Mucosa of stomach (tissue), 1 donor: ENCODE data around the gene COL18A1.

Experiments
- H3K27me3 ChIP-seq: one replicate; pipeline ENCODE4 v1.7.0; 2013; ENCODE audit warnings: mild to moderate bottlenecking, low read length; ENCODE audit not compliant: control insufficient read depth, insufficient read depth
- H3K36me3 ChIP-seq: one replicate; pipeline ENCODE4 v1.7.0; 2013; ENCODE audit warnings: low read length; ENCODE audit not compliant: control insufficient read depth, insufficient read depth
- H3K4me1 ChIP-seq: one replicate; pipeline ENCODE4 v1.7.0; 2013; ENCODE audit warnings: mild to moderate bottlenecking, low read length; ENCODE audit not compliant: control insufficient read depth, insufficient read depth
- H3K4me3 ChIP-seq: one replicate; pipeline ENCODE4 v1.7.0; 2013; ENCODE audit warnings: low read length
- H3K9ac ChIP-seq: one replicate; pipeline ENCODE4 v1.7.0; 2013; ENCODE audit warnings: mild to moderate bottlenecking, low read length, moderate library complexity
- H3K9me3 ChIP-seq: one replicate; pipeline ENCODE4 v1.7.0; 2013; ENCODE audit warnings: mild to moderate bottlenecking, low read length, moderate library complexity; ENCODE audit not compliant: control insufficient read depth
- donor health status: Pancreatic carcinoma.

Gene COL18A1

DNA sequence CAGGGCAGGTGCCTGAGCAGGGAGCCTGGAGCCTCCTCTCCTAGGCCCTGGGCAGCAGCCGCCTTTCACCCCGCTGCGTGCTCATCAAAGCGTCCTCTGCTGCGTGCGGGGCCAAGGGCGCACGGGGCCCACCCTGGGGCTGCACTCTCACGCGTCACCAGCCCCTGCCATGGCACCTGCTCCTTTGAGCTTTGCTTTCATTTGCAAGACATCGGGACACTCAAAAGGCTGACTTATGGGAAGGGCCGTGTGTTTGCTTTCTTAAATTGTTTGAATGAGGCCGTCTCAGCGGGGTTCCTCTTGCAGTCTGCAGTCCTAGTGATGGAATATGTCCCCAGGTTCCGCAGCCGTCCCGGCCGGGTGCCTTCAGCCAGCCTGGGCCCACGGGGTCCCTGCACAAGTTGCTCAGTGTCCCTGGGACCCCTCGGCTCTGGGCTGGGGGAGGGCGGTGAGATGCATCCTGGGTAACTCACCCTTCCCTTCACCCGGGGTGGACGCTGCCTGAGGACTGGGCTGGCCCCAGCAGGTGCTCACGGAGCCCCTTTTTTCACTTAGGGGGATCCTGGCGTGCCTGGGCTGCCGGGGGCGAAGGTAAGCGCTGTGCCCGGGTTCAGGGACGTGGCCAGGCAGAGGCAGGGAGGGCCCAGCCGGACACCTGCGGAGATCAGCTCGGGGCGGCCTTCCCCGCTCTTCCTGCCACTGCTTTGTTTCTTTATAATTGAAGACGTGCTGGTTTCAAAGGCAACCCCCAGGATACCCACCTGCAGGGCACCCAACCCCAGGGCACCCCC is 84.2 kb downstream of the COL18A1 start:
- Histone ChIP-seq H3K36me3 (no peaks in the 10 kb centered on the region), H3K4me1 (no peaks in the 10 kb centered on the region), H3K9ac (no peak overlapping the region), H3K9me3 (no peaks in the 10 kb centered on the region), H3K4me3 (no peak overlapping the region), H3K27me3 (no peaks in the 10 kb centered on the region)

DNA sequence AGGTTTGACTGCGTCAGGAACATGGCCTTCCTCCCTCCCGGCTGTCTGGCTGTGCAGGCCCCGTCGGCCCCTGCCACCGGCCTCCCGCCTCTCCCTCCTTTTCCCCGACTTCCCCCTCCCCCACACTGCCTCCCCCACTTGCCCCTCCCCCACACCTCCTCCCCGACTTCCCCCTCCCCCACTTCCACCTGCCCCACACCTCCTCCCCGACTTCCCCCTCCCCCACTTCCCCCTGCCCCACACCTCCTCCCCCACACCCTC is 84.7 kb downstream of the COL18A1 start:
- no peaks in the 10 kb centered on the region for H3K9me3 ChIP-seq
- H3K27me3 ChIP-seq: no peaks in the 10 kb centered on the region
- H3K36me3 ChIP-seq: no peaks in the 10 kb centered on the region
- H3K4me3 ChIP-seq: no peak overlapping the region
- H3K4me1 ChIP-seq: no peaks in the 10 kb centered on the region
- no peak overlapping the region for H3K9ac ChIP-seq

DNA sequence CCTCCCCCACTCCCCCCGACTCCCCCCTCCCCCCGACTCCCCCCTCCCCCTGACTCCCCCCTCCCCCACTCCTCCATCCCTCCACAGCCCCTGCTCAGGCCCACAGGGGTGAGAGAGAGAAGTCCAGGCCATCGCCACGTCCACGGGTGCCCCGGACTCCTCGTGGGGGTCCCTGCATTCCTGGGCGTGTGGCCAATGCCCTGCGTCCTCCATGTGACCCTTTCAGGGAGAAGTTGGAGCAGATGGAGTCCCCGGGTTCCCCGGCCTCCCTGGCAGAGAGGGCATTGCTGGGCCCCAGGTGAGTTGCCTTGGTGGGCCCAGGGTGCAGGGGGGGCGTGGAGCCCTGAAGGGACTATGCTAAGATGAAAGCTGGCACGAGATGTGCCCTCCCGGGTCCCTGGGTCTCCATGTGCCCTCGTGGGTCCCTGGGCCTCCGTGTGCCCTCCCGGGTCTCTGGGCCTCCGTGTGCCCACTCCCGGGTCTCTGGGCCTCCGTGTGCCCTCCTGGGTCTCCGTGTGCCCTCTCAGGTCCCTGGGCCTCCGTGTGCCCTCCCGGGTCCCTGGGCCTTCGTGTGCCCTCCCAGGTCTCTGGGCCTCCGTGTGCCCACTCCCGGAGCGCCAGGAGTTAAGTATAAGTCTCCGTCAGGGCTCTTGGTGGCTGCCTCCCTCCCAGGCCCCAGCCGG is 85.2 kb downstream of the COL18A1 start:
- Histone ChIP-seq H3K9me3 (no peaks in the 10 kb centered on the region), H3K27me3 (no peaks in the 10 kb centered on the region), H3K4me3 (no peak overlapping the region), H3K9ac (no peak overlapping the region), H3K4me1 (no peaks in the 10 kb centered on the region), H3K36me3 (no peaks in the 10 kb centered on the region)

DNA sequence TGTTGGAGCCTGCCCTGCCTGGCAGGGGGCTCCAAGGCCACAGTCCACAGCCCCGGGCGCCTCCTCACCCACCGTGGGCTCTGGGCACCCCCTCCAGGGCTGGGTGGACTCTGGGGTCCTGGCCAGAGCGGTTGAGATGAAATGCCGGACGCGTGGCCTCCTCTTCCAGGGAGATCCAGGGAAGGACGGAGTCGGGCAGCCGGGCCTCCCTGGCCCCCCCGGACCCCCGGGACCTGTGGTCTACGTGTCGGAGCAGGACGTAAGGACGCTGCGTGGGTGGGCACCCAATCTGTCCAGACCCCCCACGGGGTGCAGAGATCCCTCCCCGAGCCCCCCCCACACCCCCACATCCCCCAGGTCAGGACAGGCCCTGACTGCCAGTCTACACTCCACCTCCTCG is 86.1 kb downstream of the COL18A1 start:
- no peaks in the 10 kb centered on the region for H3K27me3 ChIP-seq
- no peaks in the 10 kb centered on the region for H3K4me1 ChIP-seq
- H3K4me3 ChIP-seq: no peak overlapping the region
- H3K9ac ChIP-seq: no peak overlapping the region
- H3K9me3 ChIP-seq: no peaks in the 10 kb centered on the region
- H3K36me3 ChIP-seq: no peaks in the 10 kb centered on the region

DNA sequence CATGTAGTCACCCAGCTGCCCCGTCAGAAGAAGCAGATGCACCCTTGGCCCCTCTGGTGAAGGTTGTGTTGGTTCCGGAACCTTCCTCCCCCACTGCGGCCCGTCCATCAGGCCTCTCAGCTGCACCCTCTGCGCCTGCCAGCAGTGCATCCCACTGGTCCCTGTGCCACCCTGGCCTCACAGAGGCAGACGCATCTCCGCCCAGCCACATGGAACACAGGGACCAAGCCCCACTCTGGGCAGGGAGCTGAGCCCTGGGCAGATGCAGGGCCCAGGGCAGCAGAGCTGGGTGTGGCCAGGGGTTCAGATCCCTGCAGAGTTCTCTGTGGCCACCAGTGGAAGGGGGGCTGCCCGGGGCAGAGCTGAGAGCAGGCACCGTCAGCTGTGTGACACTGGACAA is 86.7 kb downstream of the COL18A1 start:
- no peak overlapping the region for H3K4me3 ChIP-seq
- H3K27me3 ChIP-seq: no peaks in the 10 kb centered on the region
- H3K9ac ChIP-seq: no peak overlapping the region
- H3K4me1 ChIP-seq: no peaks in the 10 kb centered on the region
- H3K9me3 ChIP-seq: no peaks in the 10 kb centered on the region
- H3K36me3 ChIP-seq: no peaks in the 10 kb centered on the region

DNA sequence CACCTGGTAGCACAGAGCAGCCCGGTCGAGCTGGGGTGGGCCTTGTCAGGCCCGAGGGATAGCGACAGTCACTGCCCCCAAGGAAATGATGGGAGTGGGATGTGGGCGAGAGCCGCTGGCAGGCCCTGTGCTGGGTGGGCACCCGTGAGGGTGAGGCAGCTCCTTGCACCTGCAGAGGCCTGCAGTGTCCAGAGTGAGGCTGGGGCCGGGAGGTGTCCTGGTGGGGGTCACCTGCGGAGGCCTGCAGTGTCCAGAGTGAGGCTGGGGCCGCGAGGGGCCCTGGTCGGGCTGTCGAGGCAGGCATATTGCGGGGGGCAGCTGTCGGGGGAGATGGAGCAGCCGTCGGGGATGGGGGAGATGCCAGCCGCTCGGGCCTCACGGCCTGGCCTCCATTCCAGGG is 87.8 kb downstream of the COL18A1 start:
- Histone ChIP-seq H3K4me1 (no peaks in the 10 kb centered on the region), H3K4me3 (no peak overlapping the region), H3K9me3 (no peaks in the 10 kb centered on the region), H3K36me3 (no peaks in the 10 kb centered on the region), H3K27me3 (no peaks in the 10 kb centered on the region), H3K9ac (no peak overlapping the region)

DNA sequence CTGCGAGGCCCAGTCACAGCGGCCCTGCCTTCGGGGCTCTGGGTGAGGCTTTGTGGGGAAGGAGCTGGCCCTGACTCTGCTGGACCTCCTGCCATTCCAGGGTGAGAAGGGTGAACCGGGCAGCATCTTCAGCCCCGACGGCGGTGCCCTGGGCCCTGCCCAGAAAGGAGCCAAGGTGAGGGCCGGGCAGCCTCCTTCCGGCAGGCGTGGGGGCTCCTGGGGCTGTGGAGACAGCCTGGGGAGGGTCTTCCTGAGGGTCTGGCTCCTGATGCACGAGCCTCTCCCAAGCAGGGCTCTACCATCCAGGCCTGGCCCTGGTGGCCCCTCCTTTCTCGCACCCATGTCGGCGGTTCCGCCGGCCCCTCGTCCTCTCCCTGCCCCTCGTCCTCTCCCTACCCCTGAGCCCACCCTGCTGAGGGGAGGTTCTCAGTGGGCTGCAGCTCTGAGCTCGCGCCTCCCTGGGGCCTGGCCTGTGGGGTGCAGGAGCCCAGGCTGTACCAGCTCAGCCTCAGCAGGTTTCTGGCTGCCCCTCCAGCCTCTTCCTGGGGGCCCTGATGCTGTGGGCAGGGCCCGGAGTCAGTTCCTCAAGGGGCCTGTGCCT is 88.5 kb downstream of the COL18A1 start:
- Histone ChIP-seq H3K4me3 (no peak overlapping the region), H3K27me3 (no peaks in the 10 kb centered on the region), H3K4me1 (no peaks in the 10 kb centered on the region), H3K9ac (no peak overlapping the region), H3K9me3 (no peaks in the 10 kb centered on the region), H3K36me3 (no peaks in the 10 kb centered on the region)

DNA sequence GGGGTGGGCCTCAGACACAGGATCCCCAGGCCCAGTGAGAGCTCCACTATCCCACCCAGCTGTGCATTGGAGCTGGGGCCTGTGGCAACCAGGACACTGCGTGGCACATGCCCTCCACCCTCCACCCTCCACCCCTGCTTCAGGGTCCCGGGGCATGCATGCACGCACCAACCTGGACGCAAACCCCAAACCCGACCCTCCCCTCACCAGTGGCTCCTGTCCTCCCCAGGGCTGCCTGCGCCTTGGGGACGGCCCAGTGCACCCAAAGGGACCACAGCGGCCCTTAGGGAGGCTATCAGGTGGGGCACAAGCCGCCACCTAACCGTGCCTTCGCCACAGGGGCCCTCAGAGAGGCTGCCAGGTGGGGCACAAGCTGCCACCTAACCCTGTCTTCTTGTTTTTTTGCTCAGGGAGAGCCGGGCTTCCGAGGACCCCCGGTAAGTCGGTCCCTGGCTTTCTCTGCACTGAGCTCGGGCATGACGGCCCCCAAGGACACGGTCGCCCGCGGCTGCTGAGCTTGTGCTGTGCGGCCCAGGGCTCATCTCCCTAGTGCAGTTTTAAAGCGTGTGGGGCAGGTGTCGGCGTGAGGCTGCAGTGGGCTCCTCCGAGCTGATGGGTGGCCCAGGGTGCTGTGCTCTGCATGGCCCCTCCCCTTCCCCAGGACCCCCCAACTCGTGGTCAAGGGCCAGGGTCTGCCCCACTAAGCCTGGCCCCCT is 89.3 kb downstream of the COL18A1 start:
- Histone ChIP-seq H3K4me1 (no peaks in the 10 kb centered on the region), H3K9me3 (no peaks in the 10 kb centered on the region), H3K9ac (no peak overlapping the region), H3K27me3 (no peaks in the 10 kb centered on the region), H3K36me3 (no peaks in the 10 kb centered on the region), H3K4me3 (no peak overlapping the region)

DNA sequence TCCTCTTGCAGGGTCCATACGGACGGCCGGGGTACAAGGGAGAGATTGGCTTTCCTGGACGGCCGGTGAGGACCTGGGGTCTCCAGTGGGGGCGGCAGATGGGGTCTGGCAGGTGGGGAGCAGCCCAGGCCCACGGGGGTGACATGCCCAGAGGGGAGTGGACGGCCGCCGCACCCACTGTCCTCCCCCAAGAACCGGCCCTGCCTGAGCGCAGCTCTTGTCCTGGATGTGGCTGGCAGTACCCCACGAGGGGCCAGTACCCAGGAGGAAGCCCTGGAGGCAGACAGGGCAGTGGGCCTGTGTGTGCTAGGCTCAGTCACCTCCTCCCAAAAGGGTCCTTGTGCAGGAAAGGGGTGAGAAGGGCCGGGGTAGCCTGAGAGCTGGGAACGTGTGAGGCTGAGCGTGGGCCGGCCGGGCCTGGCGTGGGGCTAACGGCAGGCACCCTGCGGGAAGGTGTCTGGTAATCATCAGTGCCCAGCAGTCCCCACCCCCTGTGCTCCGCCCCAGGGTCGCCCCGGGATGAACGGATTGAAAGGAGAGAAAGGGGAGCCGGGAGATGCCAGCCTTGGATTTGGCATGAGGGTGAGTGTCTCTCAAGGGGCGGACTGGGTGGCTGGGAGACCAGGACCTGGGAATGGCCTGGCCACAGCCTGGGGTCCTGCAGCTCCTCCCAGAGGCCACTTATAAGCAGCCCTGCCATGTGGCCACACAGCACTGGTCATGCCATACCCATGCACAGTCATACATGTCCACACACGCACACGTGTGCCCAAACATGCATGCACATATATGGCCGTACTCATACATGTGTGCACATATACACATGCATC is 90.1 kb downstream of the COL18A1 start:
- no peaks in the 10 kb centered on the region for H3K4me1 ChIP-seq
- H3K36me3 ChIP-seq: no peaks in the 10 kb centered on the region
- H3K27me3 ChIP-seq: no peaks in the 10 kb centered on the region
- H3K4me3 ChIP-seq: no peak overlapping the region
- no peak overlapping the region for H3K9ac ChIP-seq
- no peaks in the 10 kb centered on the region for H3K9me3 ChIP-seq

DNA sequence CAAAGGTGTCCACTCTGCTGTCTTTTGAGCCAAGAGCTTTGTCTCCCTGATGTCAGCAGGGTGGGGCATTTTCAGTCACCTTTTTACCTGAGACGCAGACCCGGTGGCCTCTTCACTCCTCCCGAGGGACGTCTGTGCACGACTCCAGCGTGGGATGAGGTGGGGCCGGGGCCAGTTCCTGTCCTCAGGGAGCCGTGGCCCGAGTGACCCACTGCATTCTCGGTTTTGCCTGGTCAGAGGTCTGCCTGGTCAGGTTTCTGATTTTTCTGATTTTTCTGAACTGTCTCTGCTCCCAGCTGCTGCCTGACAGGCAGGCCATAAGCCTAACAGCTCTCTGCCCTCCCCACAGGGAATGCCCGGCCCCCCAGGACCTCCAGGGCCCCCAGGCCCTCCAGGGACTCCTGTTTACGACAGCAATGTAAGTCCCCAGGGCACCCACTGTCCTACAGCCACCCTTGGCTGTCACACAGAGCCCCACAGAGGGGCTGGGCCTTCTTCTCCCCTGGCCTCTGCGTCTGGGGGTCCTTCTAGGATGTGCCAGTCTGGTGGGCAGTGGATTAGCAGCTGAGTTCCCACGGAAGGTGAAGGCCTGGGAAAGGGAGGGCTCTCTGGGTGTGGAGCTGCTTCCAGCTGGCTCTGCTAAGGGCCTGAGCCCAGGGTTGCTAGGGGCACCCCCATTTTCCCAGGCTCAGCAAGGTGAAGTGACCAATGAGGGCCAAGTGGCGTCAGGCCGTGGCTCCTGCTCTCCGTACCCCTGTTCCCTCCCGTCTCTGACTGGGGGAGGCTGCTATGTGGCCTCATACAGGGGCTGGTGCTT is 91.4 kb downstream of the COL18A1 start:
- no peaks in the 10 kb centered on the region for H3K27me3 ChIP-seq
- H3K4me1 ChIP-seq: no peaks in the 10 kb centered on the region
- no peak overlapping the region for H3K9ac ChIP-seq
- H3K9me3 ChIP-seq: no peaks in the 10 kb centered on the region
- no peaks in the 10 kb centered on the region for H3K36me3 ChIP-seq
- H3K4me3 ChIP-seq: no peak overlapping the region
